NCI-H2081 treated with DMSO at 0.1 percent for 48 hours (cell line): ENCODE measurements around the gene MYO5B.

Experiments
- DNase-seq: peaks from one replicate; lab custom pipeline; 2025; lab: John Stamatoyannopoulos, UW

MYO5B gene

DNA sequence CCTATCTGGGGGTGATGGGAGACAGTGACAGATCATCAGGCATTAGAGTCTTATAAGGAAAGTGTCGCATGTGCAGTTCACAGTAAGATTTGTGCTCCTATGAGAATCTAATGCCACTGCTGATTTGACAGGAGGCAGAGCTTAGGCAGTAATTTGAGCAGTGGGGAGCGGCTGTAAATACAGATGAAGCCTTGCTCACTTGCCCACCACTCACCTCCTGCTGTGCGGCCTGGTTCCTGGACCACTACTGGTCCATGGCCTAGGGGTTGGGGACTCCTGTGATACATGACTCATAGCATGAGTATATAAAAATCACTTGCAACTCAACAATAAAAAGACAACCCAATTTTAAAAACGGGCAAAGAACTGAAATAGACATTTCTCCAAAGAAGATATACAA, 310.5 kb downstream of the MYO5B start:
- no peak for DNase-seq

- no peak for DNase-seq
These were observed 314.3 kb downstream of the MYO5B start for GRCh38 chr18:49880661-49881060.

- no peak for DNase-seq
These were observed 315.7 kb downstream of the MYO5B start for GRCh38 chr18:49879271-49879580.

DNA sequence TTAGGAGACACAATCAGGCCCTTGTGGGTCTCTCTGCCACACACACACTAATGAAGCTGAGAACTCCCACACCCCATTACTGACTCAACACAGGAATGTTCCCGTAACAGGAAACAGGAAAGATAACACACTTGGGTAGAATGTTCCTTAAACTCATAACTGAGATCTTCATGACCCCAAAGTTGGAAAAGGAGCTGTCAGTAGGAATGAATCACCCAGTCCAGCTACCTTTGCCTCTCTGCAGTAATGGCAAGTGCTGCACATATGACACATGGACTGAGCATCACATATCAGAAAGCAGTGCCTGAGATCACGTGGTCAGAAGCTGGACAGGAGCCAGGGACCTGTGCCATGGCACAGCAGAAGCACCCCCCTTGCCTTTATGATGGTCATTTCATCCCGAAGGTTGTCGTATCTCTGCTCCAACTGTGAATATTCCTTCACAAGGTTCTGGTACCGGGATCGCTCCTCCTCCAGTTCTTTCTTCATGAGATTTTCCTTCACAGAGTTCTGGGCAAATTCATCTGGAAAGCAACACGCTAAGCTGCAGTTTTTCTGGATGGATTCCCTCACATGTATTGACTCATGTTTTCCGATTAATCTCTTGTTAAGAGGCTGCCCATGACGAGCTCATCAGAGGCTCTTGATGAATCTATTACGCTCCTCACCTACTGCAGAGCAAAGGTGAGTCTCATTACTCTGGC, 316.2 kb downstream of the MYO5B start:
- no peak for DNase-seq

GRCh38 chr18:49878015-49878414, 316.9 kb downstream of the MYO5B start:
- no peak for DNase-seq

GRCh38 chr18:49876536-49876935, 318.4 kb downstream of the MYO5B start:
- DNase-seq: no peak

DNA sequence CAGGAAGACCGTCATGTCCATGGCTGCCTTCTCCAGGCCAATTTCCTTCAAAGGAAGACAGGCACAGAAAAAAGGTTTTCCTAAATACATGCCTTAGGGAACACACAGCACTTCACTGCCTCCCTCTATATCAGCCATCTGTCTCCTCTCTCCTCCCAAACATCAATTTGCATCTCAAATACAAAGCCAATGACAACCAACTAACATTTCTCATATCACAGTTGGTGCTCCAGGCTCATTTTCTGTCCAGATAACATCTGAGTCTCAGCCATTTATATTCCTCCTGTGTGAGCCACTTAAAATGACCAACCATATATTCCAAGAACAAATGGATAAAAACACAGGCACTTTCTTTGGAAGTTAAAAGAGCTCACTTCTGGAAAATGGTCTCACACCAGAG, 319.2 kb downstream of the MYO5B start:
- DNase-seq: no peak

DNA sequence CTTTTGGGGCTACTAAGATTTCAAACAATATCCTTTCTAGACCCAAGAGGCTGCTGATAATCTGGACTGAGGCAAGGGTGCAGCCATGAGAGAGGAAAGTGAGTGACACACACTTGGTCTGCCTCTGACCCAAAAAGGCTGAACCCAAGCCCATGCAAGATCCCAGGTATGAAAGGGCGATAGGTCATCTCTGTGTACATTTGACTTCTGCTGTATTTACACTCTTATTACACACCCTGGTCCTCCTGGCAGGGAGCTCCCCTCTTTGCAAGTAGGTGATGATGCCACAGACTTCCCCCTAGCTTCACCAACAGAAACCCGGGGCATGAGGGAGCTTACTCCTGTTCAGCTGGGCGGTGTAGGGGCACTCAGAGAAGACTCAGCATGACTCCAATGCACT, 319.8 kb downstream of the MYO5B start:
- no peak for DNase-seq

GRCh38 chr18:49874238-49874637, 320.7 kb downstream of the MYO5B start:
- DNase-seq: no peak

DNA sequence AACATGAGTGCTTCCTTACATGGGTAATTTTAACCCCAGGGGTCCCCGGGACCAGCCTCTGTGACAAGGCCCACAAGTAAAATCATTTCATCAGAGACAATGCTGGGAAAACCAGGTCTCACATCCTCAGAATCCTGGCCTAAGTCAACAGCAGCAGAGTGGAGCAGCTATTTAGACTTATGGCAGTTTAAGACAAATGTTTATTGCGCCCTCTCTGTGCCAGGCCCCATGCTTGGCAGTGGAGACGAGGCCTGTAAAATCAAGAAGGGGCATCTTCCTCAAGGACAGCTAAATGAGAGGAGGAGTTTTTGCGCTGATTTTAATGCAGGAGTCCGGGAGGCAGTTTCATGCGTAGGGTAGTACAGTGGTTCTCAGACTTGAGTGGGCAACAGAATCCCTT, 325.6 kb downstream of the MYO5B start:
- no peak for DNase-seq

DNA sequence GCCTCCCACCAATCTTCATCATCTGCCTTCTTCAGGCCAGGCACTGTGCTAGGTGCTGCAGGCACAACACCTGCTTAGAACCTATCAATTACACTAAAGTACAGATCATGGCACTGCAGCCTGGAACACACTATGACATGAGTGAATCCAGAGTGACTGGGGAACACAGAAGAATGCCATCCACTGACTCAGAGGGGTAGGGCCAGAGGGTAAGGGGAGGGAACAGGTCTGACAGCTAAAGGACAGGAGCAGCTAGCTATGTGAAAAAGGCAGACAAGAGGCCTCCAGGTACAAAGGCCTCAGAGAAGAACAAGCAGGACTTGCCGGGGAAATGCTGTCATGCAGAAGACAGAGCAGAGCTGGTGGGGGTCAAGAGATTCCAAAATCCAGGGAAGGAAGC, 328.3 kb downstream of the MYO5B start:
- DNase-seq: no peak

GRCh38 chr18:49865401-49865800, 329.5 kb downstream of the MYO5B start:
- no peak for DNase-seq

GRCh38 chr18:49863769-49864621, 331.0 kb downstream of the MYO5B start:
- DNase-seq: no peak

- DNase-seq: no peak
These were observed 332.1 kb downstream of the MYO5B start for GRCh38 chr18:49862656-49863385.

DNA sequence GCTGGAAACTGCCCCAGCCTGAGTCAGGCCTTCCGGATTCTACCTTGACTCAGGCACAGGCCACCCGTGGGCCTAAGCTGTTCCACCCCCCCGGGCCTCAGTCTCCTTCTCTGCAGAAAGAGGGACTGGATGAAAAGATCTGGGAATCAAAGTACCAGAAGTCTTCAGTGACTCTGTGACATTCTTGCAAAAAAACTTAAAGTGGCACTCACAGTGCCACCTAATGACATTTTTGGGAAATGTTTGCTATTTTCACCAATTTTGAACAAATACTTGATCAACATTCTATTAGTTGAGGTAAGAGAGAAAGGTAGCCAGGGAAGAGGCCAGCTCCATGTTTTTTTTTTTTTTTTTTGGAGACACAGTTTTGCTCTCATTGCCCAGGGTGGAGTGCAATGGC, 333.3 kb downstream of the MYO5B start:
- DNase-seq: no peak

DNA sequence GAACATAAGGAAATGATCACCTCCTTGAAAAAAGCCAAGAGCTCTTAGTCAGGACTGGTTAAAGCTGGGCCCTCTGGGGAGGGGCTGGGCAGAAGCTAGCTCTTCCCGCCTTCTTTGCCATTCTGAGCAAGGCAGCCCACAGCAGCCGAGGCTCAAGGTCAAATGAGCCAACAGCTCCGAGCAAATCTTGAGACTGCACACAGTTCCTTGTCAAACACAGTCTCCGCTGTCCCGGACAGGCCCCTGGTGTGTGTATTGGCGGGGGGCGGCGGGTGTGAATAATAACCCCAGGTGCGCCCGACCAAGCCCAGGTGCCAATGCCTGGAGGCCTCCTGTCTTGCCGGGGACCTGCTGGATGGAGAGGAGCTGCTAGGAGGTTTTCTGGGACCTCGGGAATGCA, 335.2 kb downstream of the MYO5B start:
- no peak for DNase-seq

DNA sequence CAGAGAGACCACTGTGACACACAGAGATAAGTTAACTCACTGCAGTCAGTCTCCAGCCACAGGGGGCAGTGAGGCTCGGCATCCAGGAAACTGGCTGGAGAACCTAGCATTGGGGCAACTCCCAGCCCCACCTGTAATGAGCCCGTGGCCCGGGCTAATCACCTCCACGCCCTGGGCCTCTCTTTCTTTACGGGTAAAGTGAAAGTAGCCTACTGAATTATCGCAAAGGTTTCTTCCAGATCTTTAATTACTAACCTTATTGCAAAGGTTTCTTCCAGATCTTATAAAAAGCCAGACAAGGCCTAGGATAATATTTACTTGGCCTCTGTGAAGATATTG, 336.0 kb downstream of the MYO5B start:
- DNase-seq: no peak

- peak; percentile 0 for DNase-seq
These were observed 336.5 kb downstream of the MYO5B start for GRCh38 chr18:49858309-49859020.

DNA sequence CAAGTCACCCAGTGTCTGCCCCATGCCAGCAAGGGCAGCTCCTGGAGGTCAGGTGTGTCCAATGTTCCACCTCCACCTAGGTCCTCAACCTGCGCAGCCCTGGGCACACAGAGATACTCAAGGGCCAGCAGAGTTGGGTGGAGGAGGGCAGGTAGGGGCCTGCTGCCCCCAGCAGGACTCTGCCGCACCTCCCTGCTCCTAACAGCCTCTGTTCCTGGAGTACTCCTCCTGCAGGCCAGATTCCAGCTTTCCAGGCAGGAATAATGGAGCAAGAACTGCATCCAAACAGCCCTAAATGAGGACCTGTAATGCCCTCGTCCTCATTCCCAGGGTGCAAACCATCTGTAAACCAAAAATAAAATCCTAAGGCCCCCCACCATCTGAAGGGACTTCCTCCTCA, 337.2 kb downstream of the MYO5B start:
- no peak for DNase-seq

GRCh38 chr18:49856496-49856895, 338.5 kb downstream of the MYO5B start:
- DNase-seq: no peak

DNA sequence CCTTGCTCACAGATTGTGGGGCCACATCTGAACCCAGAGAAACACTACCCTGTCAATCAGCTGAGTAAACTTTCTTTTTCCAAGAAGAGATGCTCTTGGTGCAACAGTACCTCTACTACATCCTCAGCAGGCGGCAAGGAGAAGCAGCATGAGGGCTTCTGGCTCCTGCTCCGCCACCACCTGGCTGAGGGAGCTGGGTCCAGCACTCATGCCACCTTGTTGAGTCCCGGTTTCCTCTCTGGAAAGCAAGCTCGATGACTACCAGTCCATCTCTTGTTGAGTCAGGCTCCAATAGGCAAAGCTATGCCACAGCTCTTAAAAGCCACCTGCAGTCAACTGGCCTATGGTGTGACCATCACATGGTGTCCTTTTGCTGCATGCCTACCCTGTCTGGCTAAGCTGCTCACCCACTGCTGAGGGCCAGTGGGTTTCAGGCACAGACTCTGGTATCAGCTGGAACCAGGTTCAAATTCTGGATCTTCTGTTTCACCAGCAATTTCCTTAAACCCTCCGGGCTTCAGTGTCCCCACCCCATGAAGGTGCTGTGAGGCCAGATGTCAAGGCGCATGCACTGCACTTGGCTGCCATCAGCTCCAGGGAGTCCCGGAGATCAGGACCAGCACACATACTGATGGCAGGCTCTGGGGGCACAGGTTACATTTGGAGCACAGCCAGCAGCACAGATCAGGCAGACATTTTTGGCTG, 339.1 kb downstream of the MYO5B start:
- no peak for DNase-seq

GRCh38 chr18:49854681-49855080, 340.3 kb downstream of the MYO5B start:
- DNase-seq: no peak
